Prostate gland (tissue), 2 donors: ENCODE measurements around the gene MORN4. TPM values are rescaled to one million over a fixed set of nuclear protein-coding genes. Genes with fewer than 3 reads are reported as not detected.

Source experiments
- DNase-seq: peaks from one replicate; pipeline ENCODE4 v3.0.0-alpha.2; 2019; ENCODE audit warnings: low spot score
- H3K27ac ChIP-seq, 2 donors: fragments of 200-600 bp; sonication (generic); 2 replicates each; pipeline ENCODE4 v1.5.1; 2017 to 2019
- H3K27me3 ChIP-seq: fragments of 200-600 bp; sonication (generic); replicated peaks from 2 replicates; pipeline ENCODE4 v1.5.1; 2019; ENCODE audit not compliant: insufficient read depth
- H3K36me3 ChIP-seq, 2 donors: fragments of 200-600 bp; sonication (generic); 1 replicate in 1 of 2; 2 replicates in 1 of 2; pipeline versions ENCODE4 v1.5.1 to v1.8.1; 2017 to 2019
- H3K4me1 ChIP-seq: fragments of 200-600 bp; sonication (generic); replicated peaks from 2 replicates; pipeline ENCODE4 v1.5.1; 2019
- H3K4me3 ChIP-seq, 2 donors: fragments of 200-600 bp; sonication (generic); 2 replicates each; pipeline ENCODE4 v1.5.1; 2017 to 2019
- H3K9me3 ChIP-seq: fragments of 200-600 bp; sonication (generic); 2 replicates; pipeline ENCODE4 v1.5.1; 2017
- POLR2A ChIP-seq: fragments of 450-650 bp; IDR thresholded peaks from one replicate; pipeline ENCODE4 v1.6.1; 2016; ENCODE audit warnings: antibody characterized with exemption, mild to moderate bottlenecking
- POLR2AphosphoS5 ChIP-seq: sonication (generic); formaldehyde crosslinking; IDR thresholded peaks from one replicate; pipeline ENCODE4 v1.6.1; 2017; ENCODE audit warnings: antibody characterized with exemption
- WGBS: methylation state at CpG from one replicate; pipeline ENCODE4 v1.1.5; 2018; 5-methylcytosine and 5-hydroxymethylcytosine counted together
- intact Hi-C: fragments of 100-400 bp; cut with DNase I; formaldehyde crosslinking; loops from one replicate; pipeline ENCODE4 v1.14.2; 2022
- total RNA-seq, 2 donors: library from RNA; depleted of rRNA; stranded (reverse); fragments of >200 nt; gene quantifications; one replicate each; pipeline ENCODE4 v1.1.0, GENCODE V29; 2016
- TF ChIP-seq, protein P1 (sequence below), 4 experiments: fragments of 200-600 bp in 2 of 4; fragments of 450-650 bp in 2 of 4; sonication (generic) in 2 of 4; IDR thresholded peaks; 1 replicate in 3 of 4; 2 replicates in 1 of 4; pipeline ENCODE4 v1.5.1; 2016 to 2019; ENCODE audit warnings: antibody characterized with exemption in 4 of 4, mild to moderate bottlenecking in 2 of 4, moderate library complexity in 2 of 4

Gene MORN4
- total RNA-seq, 2 donors from 2014 or later: 4.7 to 5.5 TPM

DNA sequence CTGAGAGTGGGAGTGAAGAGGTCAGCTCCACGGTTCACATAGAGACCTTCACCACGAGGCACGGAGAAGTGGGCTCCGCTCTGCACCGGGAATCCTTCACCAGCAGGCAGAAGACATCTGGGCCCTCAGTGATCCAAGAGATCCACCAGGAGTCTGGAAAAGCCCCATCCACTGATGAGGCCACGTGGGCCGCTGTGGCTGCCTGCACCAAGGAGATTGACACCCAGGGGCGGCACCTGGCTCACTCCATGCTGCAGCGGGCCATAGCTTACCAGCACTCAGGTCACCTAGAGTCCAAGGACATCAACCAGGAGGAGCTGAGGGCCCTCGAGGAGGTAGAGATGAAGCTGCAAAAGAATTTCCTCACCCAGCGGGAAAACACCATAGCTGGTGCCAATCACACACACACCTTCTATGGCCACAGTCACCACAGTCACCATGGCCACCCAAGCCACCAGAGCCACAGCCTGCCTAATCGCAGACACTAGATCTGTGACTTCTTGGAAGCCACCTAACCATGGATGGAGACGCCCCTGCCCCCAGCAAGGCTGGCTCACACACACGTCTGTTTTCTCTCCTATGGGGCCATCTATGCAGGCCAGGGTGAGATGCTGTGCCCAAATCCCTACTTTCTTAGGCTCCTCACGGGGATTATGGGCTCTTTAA, 43.1 kb downstream of the MORN4 start:
- no peak for DNase-seq
- no peaks in the 10 kb centered on the region for H3K27me3 ChIP-seq
- H3K27ac ChIP-seq: no peak overlapping the region
- intact Hi-C loops: no loop called here
- WGBS: 92% methylated on average over 15 of the region's 15 CpGs
- no peaks in the 10 kb centered on the region for H3K4me1 ChIP-seq
- H3K9me3 ChIP-seq: no peaks in the 10 kb centered on the region
- H3K4me3 ChIP-seq: no peak overlapping the region
- H3K36me3 ChIP-seq: no peaks in the 10 kb centered on the region
- TF ChIP-seq, protein P1, sequence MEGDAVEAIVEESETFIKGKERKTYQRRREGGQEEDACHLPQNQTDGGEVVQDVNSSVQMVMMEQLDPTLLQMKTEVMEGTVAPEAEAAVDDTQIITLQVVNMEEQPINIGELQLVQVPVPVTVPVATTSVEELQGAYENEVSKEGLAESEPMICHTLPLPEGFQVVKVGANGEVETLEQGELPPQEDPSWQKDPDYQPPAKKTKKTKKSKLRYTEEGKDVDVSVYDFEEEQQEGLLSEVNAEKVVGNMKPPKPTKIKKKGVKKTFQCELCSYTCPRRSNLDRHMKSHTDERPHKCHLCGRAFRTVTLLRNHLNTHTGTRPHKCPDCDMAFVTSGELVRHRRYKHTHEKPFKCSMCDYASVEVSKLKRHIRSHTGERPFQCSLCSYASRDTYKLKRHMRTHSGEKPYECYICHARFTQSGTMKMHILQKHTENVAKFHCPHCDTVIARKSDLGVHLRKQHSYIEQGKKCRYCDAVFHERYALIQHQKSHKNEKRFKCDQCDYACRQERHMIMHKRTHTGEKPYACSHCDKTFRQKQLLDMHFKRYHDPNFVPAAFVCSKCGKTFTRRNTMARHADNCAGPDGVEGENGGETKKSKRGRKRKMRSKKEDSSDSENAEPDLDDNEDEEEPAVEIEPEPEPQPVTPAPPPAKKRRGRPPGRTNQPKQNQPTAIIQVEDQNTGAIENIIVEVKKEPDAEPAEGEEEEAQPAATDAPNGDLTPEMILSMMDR (IDR thresholded peaks at IDR 0.05): no peak
- no peak for TF ChIP-seq POLR2A
- no peak for TF ChIP-seq POLR2AphosphoS5

DNA sequence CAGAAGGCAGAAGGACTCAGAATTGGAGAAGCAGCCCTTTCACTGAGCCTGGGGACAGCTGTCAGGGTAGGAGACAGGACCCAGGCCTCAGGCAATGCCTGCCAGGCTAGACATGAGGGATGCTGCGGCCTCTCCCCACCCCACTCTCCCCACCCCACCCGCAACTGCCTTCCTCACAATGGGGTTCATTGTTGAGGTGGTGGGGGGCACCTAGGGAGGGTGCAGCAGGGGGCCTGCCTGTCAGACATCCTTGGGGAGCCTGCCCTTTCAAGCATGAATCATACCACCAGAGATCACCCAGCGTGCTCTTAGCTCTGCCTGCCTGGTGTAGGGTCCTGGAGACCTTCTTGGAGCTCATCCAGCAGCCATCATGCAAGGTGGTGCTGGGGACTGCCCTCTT, 43.8 kb downstream of the MORN4 start, which contains the start of gene C10orf62:
TSS of gene C10orf62 (plus strand) at position 243 of the 400 bp plus-strand sequence. CDS start 177 bp downstream, outside the sequence.
- Histone ChIP-seq H3K27me3 (no peaks in the 10 kb centered on the region), H3K4me1 (no peaks in the 10 kb centered on the region), H3K27ac (no peak within 1 kb of the TSS), H3K36me3 (no peaks in the 10 kb centered on the region), H3K4me3 (no peak within 1 kb of the TSS), H3K9me3 (no peaks in the 10 kb centered on the region)
- TF ChIP-seq, protein P1 (IDR thresholded peaks at IDR 0.05): no peak
- TF ChIP-seq POLR2A (no peak), POLR2AphosphoS5 (no peak)
- DNase-seq: no peak
- intact Hi-C loops: no loop called here
- WGBS: 72% methylated on average over 3 of the region's 3 CpGs

DNA sequence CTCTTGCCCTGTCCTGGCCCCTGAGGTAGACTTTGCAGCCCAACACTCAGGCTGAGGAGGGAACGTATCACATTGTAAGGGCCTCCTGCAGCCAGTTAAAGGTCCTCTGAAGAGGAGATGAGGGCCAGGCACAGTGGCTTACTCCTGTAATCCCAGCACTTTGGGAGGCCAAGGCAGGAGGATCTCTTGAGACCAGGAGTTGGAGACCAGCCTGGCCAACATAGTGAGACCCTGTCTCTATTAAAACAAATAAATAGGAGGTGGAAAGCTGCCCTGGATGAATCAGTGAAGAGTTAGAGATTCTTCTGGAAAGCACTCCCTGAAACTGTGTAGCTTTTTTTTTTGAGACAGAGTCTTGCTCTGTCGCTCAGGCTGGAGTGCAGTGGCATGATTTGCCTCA, 46.1 kb downstream of the MORN4 start:
- no peaks in the 10 kb centered on the region for H3K9me3 ChIP-seq
- DNase-seq: no peak
- H3K4me3 ChIP-seq: no peak overlapping the region
- no peaks in the 10 kb centered on the region for H3K4me1 ChIP-seq
- H3K27me3 ChIP-seq: no peaks in the 10 kb centered on the region
- WGBS: 91% methylated on average over 2 of the region's 2 CpGs
- no peaks in the 10 kb centered on the region for H3K36me3 ChIP-seq
- TF ChIP-seq POLR2AphosphoS5 (no peak), POLR2A (no peak)
- TF ChIP-seq, protein P1 (IDR thresholded peaks at IDR 0.05): no peak
- intact Hi-C loops: no loop called here
- H3K27ac ChIP-seq: no peak overlapping the region

DNA sequence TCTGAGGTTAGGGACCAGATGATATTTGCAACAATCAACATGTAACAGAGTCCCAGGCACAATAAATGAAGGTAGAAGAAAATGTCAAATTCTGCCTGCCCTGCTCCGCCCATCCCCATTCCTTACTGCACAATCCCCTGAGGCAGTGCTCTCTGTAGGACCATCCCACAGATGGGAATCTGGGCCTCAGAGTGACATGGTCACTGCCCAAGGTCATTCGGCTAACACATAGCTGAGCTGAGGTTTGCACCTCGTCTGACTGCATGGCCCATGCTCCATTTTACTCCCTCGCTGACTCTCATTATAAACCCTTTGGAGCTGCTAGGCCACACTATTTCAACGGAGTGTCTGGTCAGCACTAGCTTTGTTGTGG, 47.9 kb downstream of the MORN4 start:
- no peaks in the 10 kb centered on the region for H3K9me3 ChIP-seq
- H3K4me1 ChIP-seq: no peaks in the 10 kb centered on the region
- intact Hi-C loops: no loop called here
- no peak for DNase-seq
- H3K36me3 ChIP-seq: no peaks in the 10 kb centered on the region
- H3K4me3 ChIP-seq: no peak overlapping the region
- no peaks in the 10 kb centered on the region for H3K27me3 ChIP-seq
- H3K27ac ChIP-seq: no peak overlapping the region
- TF ChIP-seq POLR2AphosphoS5: no peak
- TF ChIP-seq, protein P1 (IDR thresholded peaks at IDR 0.05): no peak
- 89% methylated on average over 5 of the region's 5 CpGs for WGBS

DNA sequence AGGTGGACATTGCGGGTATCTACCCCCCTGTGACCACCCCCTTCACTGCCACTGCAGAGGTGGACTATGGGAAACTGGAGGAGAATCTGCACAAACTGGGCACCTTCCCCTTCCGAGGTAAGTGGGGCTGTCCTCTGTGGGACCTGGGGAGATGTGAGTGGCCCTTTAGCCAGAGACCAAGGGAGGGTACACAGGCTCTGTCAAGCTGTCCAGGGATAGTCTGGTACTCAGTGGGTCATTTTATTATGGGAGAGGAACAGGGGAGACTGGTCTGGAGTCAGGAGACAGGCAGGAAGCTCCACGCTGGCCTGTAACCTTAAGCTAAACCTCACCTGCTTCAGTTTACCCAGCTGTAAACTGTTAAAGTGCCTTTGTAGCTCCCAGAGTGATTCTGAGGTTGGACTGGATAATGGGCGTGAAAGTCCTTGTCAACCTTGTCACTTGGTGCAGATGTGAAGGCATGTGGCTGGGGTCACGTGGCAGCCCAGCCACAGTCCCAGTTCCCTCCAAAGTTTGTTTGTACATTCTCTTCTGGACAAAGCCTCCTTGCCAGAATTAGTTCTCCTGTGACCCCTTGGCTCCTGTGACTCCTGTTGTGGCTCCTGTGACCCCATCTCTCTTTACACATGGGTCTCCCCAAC, 48.4 kb downstream of the MORN4 start:
- H3K4me1 ChIP-seq: no peaks in the 10 kb centered on the region
- H3K9me3 ChIP-seq: no peaks in the 10 kb centered on the region
- intact Hi-C loops: no loop called here
- H3K27me3 ChIP-seq: no peaks in the 10 kb centered on the region
- no peak overlapping the region for H3K4me3 ChIP-seq
- TF ChIP-seq POLR2A (no peak), POLR2AphosphoS5 (no peak)
- TF ChIP-seq, protein P1 (IDR thresholded peaks at IDR 0.05): no peak
- no peak for DNase-seq
- whole genome bisulfite sequencing: 79% methylated on average over 5 of the region's 5 CpGs
- no peaks in the 10 kb centered on the region for H3K36me3 ChIP-seq
- H3K27ac ChIP-seq: no peak overlapping the region
